Ectodermal cell (in vitro differentiated cells): ENCODE results near the gene POMT2.

Experiments used
- H3K27ac ChIP-seq: 2 replicates; pipeline ENCODE4 v1.7.0; 2013; ENCODE audit warnings: mild to moderate bottlenecking, low read depth, low read length; ENCODE audit not compliant: insufficient read depth, poor library complexity, severe bottlenecking
- H3K27me3 ChIP-seq: 2 replicates; pipeline ENCODE4 v1.7.0; 2013; ENCODE audit warnings: mild to moderate bottlenecking, low read length; ENCODE audit not compliant: insufficient read depth, control insufficient read depth, poor library complexity, severe bottlenecking
- H3K36me3 ChIP-seq: one replicate; pipeline ENCODE4 v1.7.0; 2013; ENCODE audit warnings: low read length; ENCODE audit not compliant: control insufficient read depth, insufficient read depth
- H3K4me1 ChIP-seq: one replicate; pipeline ENCODE4 v1.7.0; 2013; ENCODE audit warnings: low read length; ENCODE audit not compliant: control insufficient read depth, insufficient read depth
- H3K4me3 ChIP-seq: 2 replicates; pipeline ENCODE4 v1.7.0; 2013; ENCODE audit warnings: low read depth, low read length, control low read depth; ENCODE audit not compliant: insufficient read depth
- H3K9me3 ChIP-seq: 2 replicates; pipeline ENCODE4 v1.7.0; 2013; ENCODE audit warnings: mild to moderate bottlenecking, low read length, moderate library complexity; ENCODE audit not compliant: control insufficient read depth
- WGBS, 2 experiments: methylation state at CpG; one replicate each; pipeline ENCODE4 v1.1.7; 2013; ENCODE audit warnings: missing lambda C conversion rate in 2 of 2; 5-methylcytosine and 5-hydroxymethylcytosine counted together

The POMT2 gene

GRCh38 chr14:77272261-77272660, 48.4 kb downstream of the POMT2 start:
- Histone ChIP-seq H3K9me3 (no peaks in the 10 kb centered on the region), H3K36me3 (no peaks in the 10 kb centered on the region), H3K27me3 (peaks cover 53% of the 10 kb centered on the region), H3K4me3 (no peak overlapping the region), H3K27ac (no peak overlapping the region), H3K4me1 (peaks cover 13% of the 10 kb centered on the region)
- WGBS, 2 experiments = 89 to 93% methylated on average over 4 of the region's 4 CpGs

DNA sequence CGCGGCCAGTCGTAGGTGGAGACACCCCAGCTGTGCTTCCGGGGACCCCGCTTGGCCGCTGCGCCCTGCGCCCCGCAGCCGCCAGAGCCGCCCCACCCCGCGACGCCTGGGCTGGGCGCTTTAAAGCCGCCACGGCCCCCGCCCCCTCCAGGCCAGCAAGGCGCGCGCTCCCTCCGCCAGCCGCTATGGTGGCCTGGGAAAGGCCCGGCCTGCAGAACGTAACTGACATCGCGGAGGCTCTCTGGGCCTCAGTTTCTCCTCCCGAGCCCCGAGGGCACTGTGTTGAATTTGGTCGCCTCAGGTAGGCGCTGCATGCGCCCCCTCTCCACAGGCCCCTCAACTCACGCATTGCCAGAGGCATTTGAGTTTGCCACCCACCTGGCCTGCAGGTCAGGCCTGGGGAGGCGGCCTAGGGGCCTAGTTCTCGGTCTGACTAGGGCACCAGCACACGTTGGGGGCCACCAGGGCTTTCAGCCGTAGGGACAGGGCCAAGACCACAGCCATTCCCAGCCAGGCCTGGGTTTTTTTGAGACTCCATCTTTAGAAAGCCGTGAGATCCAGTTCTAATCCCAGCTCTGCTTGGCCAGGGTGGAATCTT, 49.5 kb downstream of the POMT2 start, which contains the start of gene NGB:
Gene NGB, minus strand, starts transcription at position 94 of the 598 bp plus-strand sequence. CDS start 269 bp downstream, outside the sequence.
- no peak within 1 kb of the TSS for H3K27ac ChIP-seq
- H3K4me1 ChIP-seq = peaks cover 13% of the 10 kb centered on the region
- peaks cover 53% of the 10 kb centered on the region for H3K27me3 ChIP-seq
- peak within 1 kb of the TSS; percentile 37 for H3K4me3 ChIP-seq
- no peaks in the 10 kb centered on the region for H3K9me3 ChIP-seq
- 17 to 18% methylated on average over 38 of the region's 38 CpGs for WGBS, 2 experiments
- no peaks in the 10 kb centered on the region for H3K36me3 ChIP-seq

GRCh38 chr14:77270361-77271112, 50.1 kb downstream of the POMT2 start:
- WGBS, 2 experiments = 6% methylated on average over 84 of the region's 84 CpGs
- Histone ChIP-seq H3K27ac (no peak overlapping the region), H3K4me3 (peak overlapping the region; percentile 37), H3K27me3 (peaks cover 53% of the 10 kb centered on the region), H3K9me3 (no peaks in the 10 kb centered on the region), H3K36me3 (no peaks in the 10 kb centered on the region), H3K4me1 (peaks cover 9% of the 10 kb centered on the region)

DNA sequence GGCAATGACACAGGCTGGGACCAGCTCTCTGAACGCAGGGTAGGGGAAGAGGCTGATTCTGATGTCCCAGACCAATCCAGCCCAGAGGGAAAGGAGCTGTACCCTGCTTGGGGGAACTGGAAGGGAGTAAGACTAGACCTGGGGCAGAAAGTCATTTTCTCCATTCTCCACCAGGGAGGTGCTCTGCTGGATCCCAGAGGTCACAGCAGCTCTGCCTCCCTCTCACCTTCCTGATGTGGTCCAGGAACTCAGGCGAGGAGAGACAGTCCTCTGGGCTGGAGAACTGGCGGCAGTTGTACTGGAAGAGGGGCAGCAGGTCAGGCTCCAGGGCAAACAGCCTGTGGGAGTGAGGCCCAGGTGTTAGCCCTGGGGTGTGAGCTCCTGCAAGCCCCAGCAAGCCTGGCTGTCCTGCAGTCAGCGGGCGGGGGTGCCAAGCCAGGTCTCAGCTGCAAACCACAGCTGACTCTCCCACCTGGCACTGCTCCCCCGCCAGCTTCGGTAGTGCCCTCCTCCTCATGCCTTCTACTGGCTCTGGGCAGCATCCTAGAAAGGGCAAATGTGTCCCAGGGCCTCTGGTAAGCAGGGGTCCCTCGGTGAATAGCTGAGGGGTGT, 51.6 kb downstream of the POMT2 start:
- WGBS, 2 experiments = 67 to 69% methylated on average over 8 of the region's 8 CpGs
- H3K9me3 ChIP-seq = no peaks in the 10 kb centered on the region
- H3K4me3 ChIP-seq = no peak overlapping the region
- H3K27me3 ChIP-seq = peaks cover 53% of the 10 kb centered on the region
- peaks cover 6% of the 10 kb centered on the region for H3K4me1 ChIP-seq
- no peaks in the 10 kb centered on the region for H3K36me3 ChIP-seq
- H3K27ac ChIP-seq = no peak overlapping the region

DNA sequence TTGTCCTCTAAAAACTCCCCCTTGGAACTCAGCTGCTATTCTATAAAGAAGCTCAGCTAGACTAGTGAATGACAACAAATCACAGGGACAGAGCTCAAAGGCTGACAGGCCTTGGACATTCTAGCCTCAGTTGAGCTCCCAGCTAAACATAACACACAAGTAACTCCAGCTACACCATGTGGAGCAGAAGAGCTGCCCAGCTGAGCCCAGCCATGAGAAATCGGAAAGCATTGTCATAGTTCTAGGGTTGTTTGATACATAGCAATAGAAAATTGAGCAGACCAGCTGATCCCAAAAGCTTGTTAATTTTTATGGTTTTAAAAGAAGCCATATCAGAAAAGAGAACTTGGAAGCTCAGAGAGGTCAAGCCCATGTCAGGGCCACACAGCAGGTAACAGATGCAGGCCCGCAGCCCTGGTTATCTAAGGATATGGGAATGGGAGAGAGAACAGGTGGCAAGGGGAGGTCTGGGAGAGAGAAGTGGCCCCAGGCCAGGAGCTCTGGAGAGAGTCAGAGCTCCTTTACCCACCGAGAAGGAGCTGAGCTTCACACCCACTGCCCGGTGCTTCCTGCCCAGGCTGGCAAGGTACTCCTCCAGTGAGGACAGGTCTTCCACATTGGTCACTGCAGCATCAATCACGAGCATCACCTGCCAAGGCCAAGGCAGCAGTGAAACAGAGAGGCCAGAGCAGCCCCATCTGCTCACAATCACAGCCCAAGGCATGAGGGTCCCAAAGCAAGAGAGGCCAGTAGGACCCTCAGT, 52.6 kb downstream of the POMT2 start:
- 94 to 96% methylated on average over 5 of the region's 5 CpGs for WGBS, 2 experiments
- no peaks in the 10 kb centered on the region for H3K36me3 ChIP-seq
- no peak overlapping the region for H3K4me3 ChIP-seq
- H3K4me1 ChIP-seq = peaks cover 6% of the 10 kb centered on the region
- H3K27me3 ChIP-seq = peaks cover 53% of the 10 kb centered on the region
- no peaks in the 10 kb centered on the region for H3K9me3 ChIP-seq
- no peak overlapping the region for H3K27ac ChIP-seq

DNA sequence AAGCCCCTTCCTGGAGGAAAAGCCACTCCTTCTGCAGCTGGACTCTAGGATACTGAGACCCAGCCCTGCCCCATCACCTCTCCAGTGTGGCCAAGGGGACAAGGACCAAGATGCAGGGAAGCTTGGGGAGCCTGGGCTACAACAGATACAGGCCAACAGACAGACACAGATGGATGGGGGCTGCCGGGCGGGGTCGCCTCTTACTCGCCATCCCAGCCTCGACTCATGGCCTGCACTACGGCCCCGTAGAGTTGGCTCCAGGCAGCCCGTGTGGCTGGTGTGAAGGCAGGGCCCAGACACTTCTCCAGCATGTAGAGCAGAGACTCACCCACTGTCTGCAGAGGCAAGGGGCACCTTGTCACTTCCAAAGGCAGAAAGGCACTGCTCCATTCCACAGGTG, 54.3 kb downstream of the POMT2 start:
- Histone ChIP-seq H3K4me1 (peaks cover 6% of the 10 kb centered on the region), H3K36me3 (no peaks in the 10 kb centered on the region), H3K27ac (no peak overlapping the region), H3K4me3 (no peak overlapping the region), H3K27me3 (peaks cover 38% of the 10 kb centered on the region), H3K9me3 (no peaks in the 10 kb centered on the region)
- 94 to 95% methylated on average over 8 of the region's 8 CpGs for WGBS, 2 experiments

GRCh38 chr14:77265561-77266335, 54.9 kb downstream of the POMT2 start:
- H3K4me1 ChIP-seq = peaks cover 6% of the 10 kb centered on the region
- 84 to 88% methylated on average over 16 of the region's 16 CpGs for WGBS, 2 experiments
- H3K4me3 ChIP-seq = no peak overlapping the region
- H3K27ac ChIP-seq = no peak overlapping the region
- H3K36me3 ChIP-seq = no peaks in the 10 kb centered on the region
- H3K27me3 ChIP-seq = peaks cover 32% of the 10 kb centered on the region
- H3K9me3 ChIP-seq = no peaks in the 10 kb centered on the region

GRCh38 chr14:77265187-77265515, 55.5 kb downstream of the POMT2 start:
- no peaks in the 10 kb centered on the region for H3K9me3 ChIP-seq
- 91 to 98% methylated on average over 2 of the region's 2 CpGs for WGBS, 2 experiments

DNA sequence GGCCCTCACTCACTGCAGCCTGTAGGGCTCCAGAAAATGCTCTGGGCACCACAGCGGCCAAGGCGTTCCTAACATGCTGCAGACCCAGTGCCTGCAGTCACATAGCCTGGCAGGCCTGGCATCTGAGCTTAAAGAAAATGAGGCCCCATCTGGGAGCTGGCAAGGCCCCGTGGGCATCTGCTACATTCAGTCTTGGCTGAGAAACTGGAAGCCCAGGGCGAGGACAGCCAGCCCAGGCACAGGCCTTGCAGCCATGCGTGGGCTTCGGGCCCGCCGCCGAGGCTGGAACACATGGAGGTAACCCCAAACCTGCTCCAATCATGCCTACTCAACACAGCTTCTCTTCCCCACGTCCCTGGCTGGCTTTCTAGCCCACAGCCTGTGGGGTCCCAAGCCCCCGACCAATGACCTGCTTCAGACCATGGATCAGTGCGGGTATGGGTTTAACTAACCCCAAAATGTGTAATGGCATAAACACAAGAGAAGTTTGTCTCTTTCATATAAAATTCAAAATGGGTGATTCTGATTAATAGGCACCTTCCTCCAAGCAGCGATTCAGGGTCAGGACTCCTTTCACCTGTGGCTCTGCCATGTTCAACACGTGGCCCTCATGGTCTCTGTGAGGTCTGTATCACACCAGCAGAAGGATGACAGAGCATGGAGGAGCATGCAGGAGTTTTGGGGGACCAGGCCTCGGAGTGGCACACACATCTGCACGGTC, 56.1 kb downstream of the POMT2 start:
- no peak overlapping the region for H3K4me3 ChIP-seq

More at GRCh38 chr14:77265187-77265515, 55.5 kb downstream of the POMT2 start:
- H3K27me3 ChIP-seq = peaks cover 26% of the 10 kb centered on the region
- no peak overlapping the region for H3K4me3 ChIP-seq
- H3K27ac ChIP-seq = no peak overlapping the region
- H3K4me1 ChIP-seq = peaks cover under 1% of the 10 kb centered on the region
- H3K36me3 ChIP-seq = no peaks in the 10 kb centered on the region

More for the DNA sequence above, 56.1 kb downstream of the POMT2 start:
- Histone ChIP-seq H3K36me3 (no peaks in the 10 kb centered on the region), H3K27ac (no peak overlapping the region), H3K27me3 (peaks cover 21% of the 10 kb centered on the region), H3K4me1 (no peaks in the 10 kb centered on the region), H3K9me3 (no peaks in the 10 kb centered on the region)
- WGBS, 2 experiments = 91 to 93% methylated on average over 16 of the region's 16 CpGs
